GM21529 (cell line): ENCODE results near the gene MFAP3L.
"Not testable (repeated sequence)": the region's sequence is repeated elsewhere in the genome, so short reads cannot be mapped to it uniquely, and the experiment has no call there.

ENCODE experiments used
- ATAC-seq: cut with Tn5 transposase; IDR thresholded peaks from one replicate; pipeline ENCODE4 v1.9.1; 2021; ENCODE audit not compliant: unreplicated experiment

Gene MFAP3L

DNA sequence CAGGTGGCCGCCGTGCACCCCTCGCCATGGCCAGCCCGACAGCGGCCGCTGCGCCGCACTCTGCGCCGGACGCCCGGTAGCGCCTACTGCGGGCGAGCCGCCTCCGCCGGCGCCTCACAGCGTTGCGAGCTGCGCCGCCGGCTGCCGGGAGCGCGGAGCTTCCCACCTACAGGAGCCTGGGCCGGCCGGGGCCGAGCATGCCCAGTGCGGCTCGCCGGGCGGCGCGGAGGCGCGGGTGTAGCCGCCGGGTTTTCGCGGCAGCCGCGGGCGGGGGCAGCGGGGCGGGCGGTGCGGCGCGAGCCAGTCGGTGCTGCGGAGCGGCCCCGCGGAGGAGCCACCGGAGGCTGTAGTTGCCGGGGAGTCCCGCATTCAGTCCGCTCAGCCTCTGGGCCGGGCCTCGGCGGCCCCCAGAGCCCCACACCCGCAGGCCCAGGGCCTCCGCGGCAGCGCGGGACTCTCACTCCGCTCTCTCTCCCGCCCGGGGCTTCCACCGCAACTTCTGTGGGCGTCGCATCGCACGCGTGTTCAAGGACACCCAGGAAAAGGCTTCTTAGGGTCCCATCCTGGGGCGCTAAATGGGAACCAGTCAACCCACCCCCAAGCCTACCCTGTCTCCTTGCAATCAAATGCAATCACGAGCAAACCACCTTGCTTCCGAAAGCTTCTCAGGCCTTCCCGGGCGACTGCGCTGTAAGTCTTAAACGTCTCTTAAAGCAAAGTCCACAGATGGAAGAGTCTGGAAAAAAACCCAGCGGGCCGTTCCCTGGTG, at the start of gene MFAP3L:
Gene MFAP3L (minus strand): TSS at position 143 of the 769 bp plus-strand sequence. CDS start 20,518 bp downstream, outside the sequence.
- peak; percentile 88 for ATAC-seq

DNA sequence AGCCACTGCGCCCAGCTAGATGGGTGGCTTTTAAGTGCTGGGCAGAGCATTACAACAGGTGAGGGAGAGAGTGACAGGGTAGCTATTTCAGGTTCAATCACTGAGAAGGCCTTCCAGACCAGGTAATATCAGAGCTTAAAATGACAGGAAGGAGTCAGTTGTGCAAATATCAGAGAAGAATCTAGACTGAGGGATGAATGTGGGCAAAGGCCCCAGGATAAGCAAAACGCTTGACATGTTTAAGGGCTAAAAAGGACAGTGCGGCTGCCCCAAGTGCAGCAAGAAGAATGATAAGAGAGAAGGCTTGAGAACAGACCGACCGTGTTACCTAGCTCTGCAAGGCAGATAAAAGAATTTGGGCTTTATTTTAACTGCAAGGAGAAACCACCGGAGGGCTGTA, 45.0 kb upstream of the MFAP3L start:
- no peak for ATAC-seq

DNA sequence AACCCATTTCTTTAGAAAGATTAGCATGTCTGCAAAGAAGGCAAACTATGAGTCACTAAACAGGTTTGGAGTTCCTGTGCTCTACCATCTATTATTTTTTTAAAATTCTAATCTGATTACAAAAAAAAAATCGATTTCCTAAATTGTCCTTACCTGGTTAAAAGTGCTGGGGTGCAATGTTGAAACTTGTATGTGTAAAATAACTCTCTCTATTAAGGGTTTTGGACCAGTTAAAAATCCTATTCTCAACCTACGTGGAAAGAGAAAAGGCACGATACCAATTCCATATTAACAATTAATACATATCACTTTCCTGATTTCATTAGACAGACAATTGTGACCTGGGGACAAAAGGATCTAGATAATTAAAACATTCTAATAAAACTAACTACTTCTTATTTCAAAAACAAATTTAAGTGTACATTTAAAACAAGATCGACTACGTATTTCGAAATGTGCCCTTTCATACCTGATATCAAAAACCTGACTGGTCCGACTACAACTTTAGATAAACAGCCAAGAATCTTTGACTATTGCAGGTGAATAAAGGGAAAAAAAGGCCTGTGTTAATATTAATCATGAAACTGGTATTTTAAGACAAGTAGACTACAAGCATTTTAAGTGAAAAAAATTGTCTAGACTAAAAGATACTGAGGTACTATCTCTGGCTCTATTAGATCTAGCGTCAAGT, 42.4 kb upstream of the MFAP3L start:
- ATAC-seq: no peak

DNA sequence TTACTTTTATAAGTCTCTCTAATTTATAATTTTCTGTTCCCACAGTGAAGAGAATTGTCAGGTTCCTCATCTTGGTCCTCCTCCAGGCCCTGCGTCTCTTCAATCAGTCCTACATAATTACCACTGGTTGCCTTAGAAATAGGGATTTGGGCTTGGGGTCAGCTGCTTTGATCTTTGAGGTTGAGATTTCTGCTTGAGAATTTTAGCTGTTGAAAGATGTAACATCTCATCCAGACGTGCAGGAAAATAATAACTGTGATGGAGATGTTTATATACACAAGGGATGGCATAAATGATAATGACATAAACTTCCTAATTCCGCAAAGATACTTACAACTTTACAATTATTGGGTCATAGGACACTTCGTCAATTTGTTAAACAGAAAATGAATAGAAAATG, 33.2 kb upstream of the MFAP3L start:
- ATAC-seq: no peak

DNA sequence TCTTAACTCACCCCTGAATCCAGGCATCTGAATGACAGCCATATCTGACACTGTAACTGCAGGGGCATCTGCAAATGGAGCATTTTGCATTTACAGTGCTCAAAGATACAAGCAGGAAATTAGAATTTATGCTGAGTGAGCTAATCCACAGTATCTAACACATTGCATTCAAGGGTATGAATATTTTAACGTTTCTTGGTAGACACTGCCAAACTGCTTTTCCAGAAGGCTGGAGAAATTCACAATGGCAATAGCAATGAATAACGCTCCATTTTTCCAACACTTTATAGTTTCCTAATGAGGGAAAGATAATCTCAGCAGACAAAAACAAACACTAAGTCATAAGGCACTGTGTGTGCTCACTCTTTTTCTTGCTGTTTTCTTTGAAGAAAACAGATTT, 32.6 kb upstream of the MFAP3L start:
- ATAC-seq: no peak

DNA sequence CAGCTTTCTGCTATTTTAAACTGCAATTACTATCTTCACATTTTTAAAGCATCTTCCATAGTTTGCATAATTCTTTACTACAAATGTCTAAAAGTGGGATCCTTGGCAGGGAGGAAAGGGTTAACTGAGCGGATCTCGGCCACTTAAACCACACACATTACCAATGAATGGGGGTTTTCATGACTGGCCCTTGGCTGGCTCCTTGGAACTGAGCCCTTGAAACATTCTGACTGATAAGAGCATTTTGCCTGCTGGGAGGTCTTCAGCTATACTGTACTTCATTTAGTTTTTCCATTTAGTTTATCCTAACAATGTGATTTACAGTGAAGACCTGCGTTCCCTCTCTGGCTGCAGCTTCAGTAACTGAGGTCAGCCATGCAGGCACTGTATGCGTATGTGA, 31.7 kb upstream of the MFAP3L start:
- no peak for ATAC-seq

DNA sequence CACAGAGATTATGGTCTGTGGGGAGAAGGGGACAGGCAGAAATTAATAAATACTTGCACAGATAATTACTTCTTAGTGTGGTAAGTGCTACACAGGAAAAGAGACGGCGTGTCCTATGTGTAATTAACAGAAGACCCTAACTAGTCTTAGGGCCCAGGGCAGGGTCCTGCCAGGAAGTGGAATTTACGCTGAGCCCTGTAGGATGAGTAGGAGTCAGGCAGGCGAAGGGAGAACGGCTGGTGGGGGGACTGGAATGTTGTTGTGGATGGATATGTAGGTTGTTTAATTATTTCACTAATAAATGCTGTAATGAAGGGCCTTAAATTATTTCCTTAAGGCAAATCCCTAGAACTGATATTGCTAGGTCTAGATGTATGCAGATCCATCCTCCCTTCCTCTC, 26.7 kb upstream of the MFAP3L start:
- ATAC-seq: no peak

DNA sequence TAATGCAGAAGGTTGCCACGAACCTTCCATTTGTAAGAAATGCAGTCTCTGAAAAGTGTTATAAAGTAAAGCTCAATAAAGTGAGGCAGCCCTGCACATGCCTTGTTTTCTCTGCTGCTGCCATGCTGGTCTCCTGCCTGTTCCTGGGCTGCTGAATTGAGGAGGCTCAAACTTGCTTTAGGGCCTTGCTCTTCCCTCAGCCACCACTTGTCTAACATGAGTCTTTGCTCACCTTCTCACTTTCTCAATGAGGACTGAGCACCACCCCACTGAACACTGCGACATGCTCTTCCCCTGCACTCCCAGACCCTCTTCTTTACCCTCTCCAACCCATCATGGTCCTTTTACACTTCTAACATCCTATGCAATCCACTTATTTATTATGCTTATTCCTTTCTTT, 25.2 kb upstream of the MFAP3L start:
- ATAC-seq: no peak

DNA sequence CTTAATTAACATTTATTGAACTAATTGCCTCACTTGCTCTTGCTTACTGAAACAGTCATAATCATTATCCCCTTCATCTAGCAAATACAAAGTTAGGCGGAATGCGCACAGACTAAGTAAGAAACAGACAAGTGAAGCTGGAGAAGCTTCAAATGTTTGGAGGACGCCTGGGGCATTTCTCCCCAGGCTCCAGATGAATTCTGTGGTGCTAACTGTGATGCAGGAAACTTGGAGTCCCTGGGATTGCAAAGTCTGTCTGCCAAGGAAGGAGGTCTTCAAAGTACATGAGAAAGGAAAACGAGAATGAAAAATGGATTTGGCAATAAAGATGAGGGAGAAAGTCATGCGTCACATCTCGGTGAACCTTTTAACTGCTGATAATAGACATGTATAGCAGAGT, 23.6 kb upstream of the MFAP3L start:
- ATAC-seq: no peak

DNA sequence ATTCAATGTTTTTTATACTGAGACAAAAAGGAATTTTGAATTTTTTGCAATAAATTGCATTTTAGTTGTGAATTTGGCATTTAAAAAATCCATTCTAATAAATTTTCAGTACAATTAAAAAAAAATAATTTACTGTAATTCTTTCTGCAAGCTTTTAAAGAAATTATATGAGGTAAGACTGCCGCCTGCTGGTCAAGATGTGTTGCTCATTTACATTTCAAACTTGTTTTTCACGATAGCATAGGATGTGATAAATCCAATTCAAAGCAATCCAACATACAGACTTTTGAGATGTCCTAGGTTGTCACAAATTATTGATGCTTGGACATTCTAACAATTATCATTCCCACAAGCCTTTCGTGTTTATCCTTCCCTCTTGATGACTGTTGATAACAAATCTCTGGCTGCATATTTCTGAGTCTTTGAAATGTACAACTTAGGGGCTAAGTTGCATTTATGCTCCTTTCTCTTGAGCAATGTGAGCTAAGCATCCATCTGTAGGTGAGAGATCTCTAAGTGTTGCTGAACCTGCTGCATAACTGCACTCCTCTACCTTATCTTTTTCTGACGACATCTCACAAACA, 21.7 kb upstream of the MFAP3L start:
- ATAC-seq: peak; percentile 56

DNA sequence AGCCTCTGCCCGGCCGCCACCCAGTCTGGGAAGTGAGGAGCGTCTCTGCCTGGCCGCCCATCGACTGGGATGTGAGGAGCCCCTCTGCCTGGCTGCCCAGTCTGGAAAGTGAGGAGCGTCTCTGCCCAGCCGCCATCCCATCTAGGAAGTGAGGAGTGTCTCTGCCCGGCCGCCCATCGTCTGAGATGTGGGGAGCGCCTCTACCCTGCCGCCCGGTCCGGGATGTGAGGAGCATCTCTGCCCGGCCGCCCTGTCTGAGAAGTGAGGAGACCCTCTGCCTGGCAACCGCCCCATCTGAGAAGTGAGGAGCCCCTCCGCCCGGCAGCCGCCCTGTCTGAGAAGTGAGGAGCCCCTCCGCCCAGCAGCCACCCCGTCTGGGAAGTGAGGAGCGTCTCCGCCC, 20.0 kb upstream of the MFAP3L start:
- ATAC-seq: not testable (repeated sequence)

DNA sequence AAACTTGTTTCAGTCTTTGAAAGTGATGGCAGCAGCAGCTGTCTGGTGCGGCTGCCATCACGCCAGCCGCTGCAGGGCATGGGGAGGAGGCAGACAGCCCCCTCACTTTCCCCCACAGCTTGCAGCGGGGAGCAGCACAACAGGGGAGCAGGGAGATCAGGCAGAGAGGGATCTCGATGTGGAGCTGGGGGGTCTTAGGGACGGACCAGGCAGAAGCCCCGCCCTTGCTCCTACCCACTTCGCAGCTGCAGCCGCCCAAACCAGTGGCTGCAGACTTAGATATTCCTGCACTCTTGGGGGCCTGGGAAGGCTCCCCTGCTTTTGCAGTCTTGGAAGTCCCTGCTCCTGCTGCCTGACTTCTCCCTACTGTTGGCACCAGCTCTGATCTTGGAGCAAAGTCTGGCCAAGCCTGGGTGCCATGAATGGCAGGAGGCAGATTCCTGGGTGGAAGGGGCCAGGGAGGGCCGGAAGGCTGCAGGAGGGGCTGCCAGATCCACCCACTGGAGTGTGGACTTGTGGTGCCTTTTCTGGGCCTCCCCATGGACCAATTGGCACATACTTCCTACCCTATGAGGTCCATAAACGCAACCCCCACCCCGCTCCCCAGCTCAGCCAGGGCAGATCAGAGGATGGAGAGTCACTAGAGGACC, 14.0 kb upstream of the MFAP3L start:
- ATAC-seq: no peak

DNA sequence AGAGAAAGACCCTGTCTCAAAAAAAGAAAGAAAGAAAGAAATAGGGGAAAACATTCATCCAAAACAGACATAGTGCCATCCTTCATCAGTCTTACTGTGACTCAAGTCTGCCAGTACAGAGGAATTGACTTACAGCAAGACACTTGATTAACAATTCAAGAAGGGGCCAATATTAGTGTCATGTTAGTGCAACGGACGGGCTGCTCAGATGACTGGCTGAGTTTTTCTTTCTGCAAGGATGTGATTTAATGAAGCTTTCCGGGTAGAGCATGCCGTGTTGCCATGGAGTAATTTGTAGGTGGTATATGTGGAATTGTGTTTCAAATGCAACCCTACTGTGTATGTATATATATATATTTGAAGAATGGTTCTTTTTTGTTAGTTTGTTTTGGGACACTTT, 12.6 kb upstream of the MFAP3L start:
- no peak for ATAC-seq

DNA sequence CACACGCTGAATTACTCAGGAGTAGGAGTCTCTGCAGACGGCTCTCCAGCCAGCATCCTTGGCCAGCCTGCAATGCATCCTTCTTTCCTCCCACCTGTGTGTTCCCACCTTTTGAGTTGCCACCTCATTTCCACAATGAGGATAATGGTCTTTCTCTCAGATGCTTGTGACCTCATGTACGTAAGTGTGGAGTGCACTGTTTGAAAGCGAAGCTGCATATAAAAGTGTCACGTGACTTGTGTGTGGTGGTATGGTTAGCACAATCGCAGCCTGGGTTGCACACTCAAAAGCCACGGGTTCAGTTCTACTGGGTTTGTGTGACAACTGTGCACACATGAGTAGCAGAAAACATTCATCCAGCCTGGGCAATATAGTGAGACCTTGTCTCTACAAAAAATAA, 12.0 kb upstream of the MFAP3L start:
- no peak for ATAC-seq

DNA sequence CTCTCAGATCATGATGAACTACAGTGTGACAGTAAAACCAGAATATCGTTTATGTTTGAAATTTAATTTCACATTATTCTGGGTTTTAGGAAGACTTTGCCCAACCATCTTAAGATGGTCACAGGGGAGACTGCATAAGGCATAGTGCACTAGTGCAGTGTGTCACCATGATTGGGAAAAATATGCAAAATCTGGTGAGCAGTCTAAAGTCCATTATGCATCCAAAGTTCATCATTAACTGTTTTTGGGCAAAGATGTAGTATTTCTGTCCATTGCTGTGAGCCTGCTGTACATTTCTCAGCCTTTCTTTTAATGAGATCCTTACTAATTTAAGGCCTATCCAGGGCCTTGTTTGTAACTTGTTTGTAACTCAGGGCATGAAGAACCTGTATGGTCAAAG, 11.3 kb upstream of the MFAP3L start:
- no peak for ATAC-seq

DNA sequence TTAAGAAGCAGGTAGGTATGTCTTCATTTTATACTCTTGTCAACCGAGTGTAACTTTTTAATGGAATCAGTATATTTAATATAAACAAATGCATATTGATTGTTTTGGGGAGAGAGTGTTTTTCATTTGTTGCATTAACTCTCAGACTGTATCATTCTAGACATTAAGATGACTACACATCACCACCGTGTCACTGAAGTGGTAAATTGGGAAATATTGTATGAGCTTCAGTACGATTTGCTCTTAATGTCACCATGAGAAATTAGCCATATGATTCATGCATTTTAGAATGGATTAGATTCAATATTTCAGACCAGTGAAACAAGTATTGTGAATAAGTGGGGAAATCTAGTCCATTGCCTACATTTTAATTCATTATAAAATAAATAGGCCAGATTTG, 9.7 kb upstream of the MFAP3L start:
- ATAC-seq: no peak

DNA sequence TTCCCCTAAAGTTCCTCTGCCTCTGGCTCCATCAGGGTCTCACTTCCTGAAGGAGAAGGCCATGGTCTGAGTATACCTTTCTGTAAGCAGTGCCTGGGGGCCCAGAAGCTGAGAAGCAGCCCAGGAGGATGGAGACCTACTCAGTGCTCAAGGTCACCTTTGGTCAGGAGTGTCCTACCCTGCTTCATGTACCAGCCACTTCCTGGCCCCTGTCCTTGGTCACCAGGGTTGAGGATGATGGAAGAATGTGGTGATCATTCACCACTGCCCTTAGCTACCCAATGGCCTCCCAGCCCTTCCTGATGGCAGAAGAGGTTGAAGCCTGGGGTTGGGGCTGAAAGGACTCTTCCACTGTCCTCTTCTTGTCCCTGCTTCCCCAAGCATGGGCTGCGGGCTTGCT, 9.0 kb upstream of the MFAP3L start:
- no peak for ATAC-seq

DNA sequence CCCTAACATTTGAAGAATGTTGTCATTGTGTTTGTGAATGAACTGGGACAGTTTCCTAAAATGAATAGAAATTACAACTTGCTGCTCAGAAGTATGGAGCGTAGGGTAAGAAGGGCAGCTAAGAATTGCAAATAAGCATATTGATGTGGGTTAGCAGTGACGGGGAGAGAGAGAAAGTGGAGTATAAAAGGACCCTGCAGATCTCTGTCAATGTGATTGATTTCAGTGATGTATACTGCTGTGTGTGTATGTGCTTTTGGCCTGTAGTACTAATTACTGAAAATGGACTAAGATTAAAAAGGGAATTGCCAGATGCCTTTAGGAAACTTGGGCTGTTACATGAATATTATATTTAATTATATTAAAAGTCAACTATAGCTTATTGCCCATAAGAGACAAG, 7.8 kb upstream of the MFAP3L start:
- no peak for ATAC-seq

DNA sequence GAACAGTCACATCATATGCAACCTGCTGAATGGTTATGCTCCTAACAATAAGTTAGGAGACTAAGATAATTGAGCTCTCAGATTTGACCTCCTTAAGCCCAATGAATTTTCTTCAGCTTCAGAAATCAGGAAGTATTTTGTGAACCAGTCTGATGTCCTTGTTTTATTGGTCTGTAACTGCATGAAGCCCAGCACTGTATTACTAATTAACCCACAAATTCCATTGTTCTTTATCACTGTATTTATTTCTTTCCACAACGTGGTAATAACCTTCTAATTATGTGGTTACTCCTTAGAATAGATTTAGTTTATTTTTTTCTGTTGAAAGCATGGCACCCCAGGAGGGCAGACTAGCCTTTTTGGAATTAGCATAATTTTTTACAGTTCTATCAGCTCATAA, 3.9 kb upstream of the MFAP3L start:
- no peak for ATAC-seq

DNA sequence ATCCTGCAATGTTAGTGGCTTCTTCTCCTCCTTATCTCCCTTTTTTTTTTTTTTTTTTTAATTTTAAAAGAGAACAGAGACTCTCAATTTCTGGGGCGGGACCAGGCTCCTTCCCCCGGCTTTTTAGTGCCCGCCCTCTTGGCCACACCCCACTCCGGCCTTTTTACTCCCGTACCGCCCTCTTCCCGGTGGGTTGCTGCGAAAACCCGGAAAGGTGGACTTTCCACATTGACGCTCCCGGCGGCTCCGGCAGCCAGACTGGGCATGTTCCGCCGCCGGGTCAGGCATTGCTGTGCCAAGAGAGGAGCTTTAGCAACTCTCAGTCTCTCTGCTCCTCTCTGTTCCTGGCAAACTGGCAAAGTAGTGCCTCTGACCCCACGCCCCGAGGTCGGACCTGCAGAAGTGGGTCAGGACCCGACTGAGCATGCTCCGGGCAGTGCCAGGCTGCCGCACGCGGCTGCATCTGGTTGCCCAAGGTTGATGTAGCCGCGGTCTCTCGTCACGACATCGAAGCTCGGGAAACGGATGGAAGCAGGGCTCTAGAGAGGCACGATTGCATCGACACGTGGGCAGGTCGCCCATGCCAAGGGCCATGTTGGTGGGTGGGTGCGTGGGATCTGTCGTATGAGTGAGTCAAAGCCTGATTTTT, 1.1 kb upstream of the MFAP3L start:
- ATAC-seq: peak; percentile 75

DNA sequence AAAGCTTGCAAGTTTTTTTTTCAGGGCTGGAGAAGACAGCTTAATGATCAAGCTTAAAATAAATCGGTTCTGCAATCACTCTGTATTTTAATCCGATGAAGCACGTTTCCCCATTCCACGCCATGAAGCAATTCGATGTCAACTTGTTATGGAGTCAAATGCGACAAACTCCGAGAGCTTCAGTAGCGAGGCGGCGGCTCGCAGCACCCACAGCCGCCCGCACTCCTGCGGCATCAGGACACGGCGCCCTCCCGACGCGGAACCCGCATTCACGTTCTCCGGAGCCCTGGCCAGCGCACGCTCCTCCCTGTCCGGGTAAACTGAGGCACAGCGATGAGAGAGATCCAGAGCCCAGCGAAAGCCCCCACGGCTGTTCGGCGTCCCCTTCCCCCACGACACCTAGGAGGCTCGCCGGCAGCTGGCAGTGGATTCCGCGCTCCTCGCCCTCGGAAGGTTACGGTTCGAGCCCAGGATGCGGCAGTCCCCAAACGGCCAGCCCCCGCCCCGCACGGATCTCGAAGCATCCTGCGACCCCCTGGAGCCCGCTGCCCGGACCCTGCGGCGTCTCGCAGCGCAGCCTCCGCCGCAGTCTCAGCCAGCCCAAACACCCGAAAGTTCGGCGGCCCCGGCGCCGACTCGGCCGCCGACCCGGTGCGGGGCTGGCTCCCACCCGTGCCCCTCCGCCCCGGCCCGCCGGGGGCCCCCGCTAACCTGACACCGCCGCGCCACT, 507 bp downstream of the MFAP3L start:
- no peak for ATAC-seq
